ENCODE data around the gene TRIP4. TPM values are rescaled to one million over a fixed set of nuclear protein-coding genes. Genes with fewer than 3 reads are reported as not detected.
"Not testable (repeated sequence)": the region's sequence is repeated elsewhere in the genome, so short reads cannot be mapped to it uniquely, and the experiment has no call there.

TRIP4 gene
- total RNA-seq, 1 experiment from 2014 or later = 18.1 TPM

- POLR2A ChIA-PET (ENCODE audit: unreplicated experiment) = interaction anchor here (0.6 kb wide), 1 partner anchor 112 kb away, joined by 6 read pairs; no protein-coding TSS in a partner anchor
- Histone ChIP-seq H3K9me3 (ENCODE audit: insufficient read depth, low read depth) (no peaks in the 10 kb centered on the region), H4K20me1 (ENCODE audit: insufficient read depth) (no peaks in the 10 kb centered on the region), H3K4me1 (replicated peaks; ENCODE audit: insufficient read depth) (peaks cover 6% of the 10 kb centered on the region), H3K79me2 (ENCODE audit: low read depth) (peaks cover 32% of the 10 kb centered on the region), H3K4me3 (peak overlapping the region; percentile 82), H3K27ac (peak overlapping the region; percentile 41), H3K27me3 (ENCODE audit: insufficient read depth, low read depth) (no peaks in the 10 kb centered on the region), H3K9me2 (ENCODE audit: insufficient read depth) (no peaks in the 10 kb centered on the region), H3K36me3 (ENCODE audit: low read depth) (no peaks in the 10 kb centered on the region), H3F3A (ENCODE audit: insufficient read depth, low read depth) (peaks cover 11% of the 10 kb centered on the region; the same call in 1 of the 2 replicates), H3K4me2 (peak overlapping the region; percentile 82), H2AFZ (peak overlapping the region; percentile 93)
- BruUV-seq (replicated peaks) = TSS peak; percentile 80
- CTCF ChIA-PET = no interaction called here
- DNase-seq = no peak
- TF ChIP-seq CTCF (conservative IDR thresholded peaks at IDR 0.05) = no peak
- no peak for TF ChIP-seq EZH2 (IDR thresholded peaks at IDR 0.05; ENCODE audit: low read depth)
- intact Hi-C loops (cut with micrococcal nuclease; ENCODE audit: unreplicated experiment) = loop anchor here (1.0 kb wide), 3 partner anchors 31 to 193 kb away; partner anchors contain the start of genes PPIB and TRIP4
Observed at GRCh38 chr15:64356710-64357040, 31.0 kb upstream of the TRIP4 start.

GRCh38 chr15:64361259-64361658, 26.4 kb upstream of the TRIP4 start:
- CTCF ChIA-PET = interaction anchor here (0.6 kb wide), 1 partner anchor 374 kb away, joined by 3 read pairs; no protein-coding TSS in a partner anchor
- Histone ChIP-seq H3K4me3 (no peak overlapping the region), H3K9me2 (ENCODE audit: insufficient read depth) (no peaks in the 10 kb centered on the region), H3K9me3 (ENCODE audit: insufficient read depth, low read depth) (no peaks in the 10 kb centered on the region), H3K4me2 (no peak overlapping the region), H2AFZ (no peak overlapping the region), H3K27me3 (ENCODE audit: insufficient read depth, low read depth) (no peaks in the 10 kb centered on the region), H3K4me1 (replicated peaks; ENCODE audit: insufficient read depth) (no peaks in the 10 kb centered on the region), H4K20me1 (ENCODE audit: insufficient read depth) (no peaks in the 10 kb centered on the region), H3F3A (ENCODE audit: insufficient read depth, low read depth) (peaks cover 9% of the 10 kb centered on the region; the same call in 1 of the 2 replicates), H3K79me2 (ENCODE audit: low read depth) (no peaks in the 10 kb centered on the region), H3K27ac (no peak overlapping the region), H3K36me3 (ENCODE audit: low read depth) (no peaks in the 10 kb centered on the region)
- no peak for TF ChIP-seq EZH2 (IDR thresholded peaks at IDR 0.05; ENCODE audit: low read depth)
- BruUV-seq (replicated peaks) = no TSS peak
- intact Hi-C loops (cut with micrococcal nuclease; ENCODE audit: unreplicated experiment) = no loop called here
- DNase-seq = no peak
- POLR2A ChIA-PET (ENCODE audit: unreplicated experiment) = no interaction called here

- Histone ChIP-seq H3K9me2 (ENCODE audit: insufficient read depth) (no peaks in the 10 kb centered on the region), H3K27ac (no peak overlapping the region), H3F3A (ENCODE audit: insufficient read depth, low read depth) (no peaks in the 10 kb centered on the region), H3K9me3 (ENCODE audit: insufficient read depth, low read depth) (no peaks in the 10 kb centered on the region), H3K27me3 (ENCODE audit: insufficient read depth, low read depth) (no peaks in the 10 kb centered on the region), H3K36me3 (ENCODE audit: low read depth) (no peaks in the 10 kb centered on the region), H4K20me1 (ENCODE audit: insufficient read depth) (no peaks in the 10 kb centered on the region), H3K4me3 (no peak overlapping the region), H3K4me1 (replicated peaks; ENCODE audit: insufficient read depth) (no peaks in the 10 kb centered on the region), H2AFZ (no peak overlapping the region), H3K4me2 (no peak overlapping the region), H3K79me2 (ENCODE audit: low read depth) (no peaks in the 10 kb centered on the region)
- DNase-seq = no peak
- ChIA-PET POLR2A (ENCODE audit: unreplicated experiment) (no interaction called here), CTCF (no interaction called here)
- TF ChIP-seq CTCF (conservative IDR thresholded peaks at IDR 0.05) (no peak), EZH2 (IDR thresholded peaks at IDR 0.05; ENCODE audit: low read depth) (no peak)
- BruUV-seq (replicated peaks) = no TSS peak
- intact Hi-C loops (cut with micrococcal nuclease; ENCODE audit: unreplicated experiment) = no loop called here
Observed at GRCh38 chr15:64369078-64369607, 18.5 kb upstream of the TRIP4 start.

GRCh38 chr15:64371383-64371782, 16.3 kb upstream of the TRIP4 start:
- H3K4me1 ChIP-seq (replicated peaks; ENCODE audit: insufficient read depth); CTCF ChIA-PET; H3K9me3 ChIP-seq (ENCODE audit: insufficient read depth, low read depth); H3K4me3 ChIP-seq; DNase-seq; H4K20me1 ChIP-seq (ENCODE audit: insufficient read depth); H2AFZ ChIP-seq; H3K36me3 ChIP-seq (ENCODE audit: low read depth); H3K9me2 ChIP-seq (ENCODE audit: insufficient read depth); H3K79me2 ChIP-seq (ENCODE audit: low read depth); POLR2A ChIA-PET (ENCODE audit: unreplicated experiment); BruUV-seq (replicated peaks); intact Hi-C loops (cut with micrococcal nuclease; ENCODE audit: unreplicated experiment); H3K27me3 ChIP-seq (ENCODE audit: insufficient read depth, low read depth); H3K27ac ChIP-seq; H3K4me2 ChIP-seq; H3F3A ChIP-seq (ENCODE audit: insufficient read depth, low read depth): not testable (repeated sequence)
